H9 (cell line): ENCODE results near the gene MRPL45. TPM values are rescaled to one million over a fixed set of nuclear protein-coding genes. Genes with fewer than 3 reads are reported as not detected.
"Not testable (repeated sequence)": the region's sequence is repeated elsewhere in the genome, so short reads cannot be mapped to it uniquely, and the experiment has no call there.

Experiments
- DNase-seq: peaks from one replicate; pipeline ENCODE4 v3.0.0-alpha.2; 2017
- H2AFZ ChIP-seq: one replicate; pipeline ENCODE4 v1.6.1; 2013; ENCODE audit warnings: mild to moderate bottlenecking, low read length, control low read depth, moderate library complexity
- H2AK5ac ChIP-seq: 2 replicates; pipeline ENCODE4 v1.6.1; 2013; ENCODE audit warnings: low read length, control low read depth, mixed read lengths; ENCODE audit not compliant: insufficient read length
- H2BK120ac ChIP-seq: one replicate; pipeline ENCODE4 v1.6.1; 2013; ENCODE audit warnings: low read depth, mild to moderate bottlenecking, low read length, control low read depth, inconsistent platforms; ENCODE audit not compliant: poor library complexity, severe bottlenecking
- H2BK12ac ChIP-seq: 2 replicates; pipeline ENCODE4 v1.6.1; 2013; ENCODE audit warnings: low read length, control low read depth, mixed read lengths, low read depth; ENCODE audit not compliant: insufficient read length
- H2BK15ac ChIP-seq: 2 replicates; pipeline ENCODE4 v1.6.1; 2013; ENCODE audit warnings: low read depth, low read length, control low read depth
- H2BK20ac ChIP-seq: one replicate; pipeline ENCODE4 v1.6.1; 2013; ENCODE audit warnings: low read depth, mild to moderate bottlenecking, low read length, control low read depth, inconsistent platforms; ENCODE audit not compliant: poor library complexity, severe bottlenecking
- H2BK5ac ChIP-seq: 2 replicates; pipeline ENCODE4 v1.6.1; 2013; ENCODE audit warnings: low read length, control low read depth, mixed read lengths; ENCODE audit not compliant: insufficient read length
- H3K14ac ChIP-seq: 2 replicates; pipeline ENCODE4 v1.6.1; 2013; ENCODE audit warnings: low read length, control low read depth; ENCODE audit not compliant: insufficient read depth
- H3K18ac ChIP-seq: 2 replicates; pipeline ENCODE4 v1.6.1; 2013; ENCODE audit warnings: low read depth, mild to moderate bottlenecking, mixed read lengths, low read length, control low read depth; ENCODE audit not compliant: insufficient read length
- H3K23ac ChIP-seq: 2 replicates; pipeline ENCODE4 v1.6.1; 2013; ENCODE audit warnings: low read length, control low read depth, mixed read lengths, low read depth; ENCODE audit not compliant: insufficient read length
- H3K23me2 ChIP-seq: 2 replicates; pipeline ENCODE4 v1.6.1; 2013; ENCODE audit warnings: low read depth, mild to moderate bottlenecking, mixed read lengths, low read length, control low read depth; ENCODE audit not compliant: insufficient read length, poor library complexity, severe bottlenecking
- H3K27ac ChIP-seq: 2 replicates; pipeline ENCODE4 v1.5.1; 2013; ENCODE audit warnings: low read length, control low read depth, mixed read lengths, low read depth; ENCODE audit not compliant: insufficient read length
- H3K27me3 ChIP-seq: 2 replicates; pipeline ENCODE4 v1.6.1; 2013; ENCODE audit warnings: low read length, control low read depth, inconsistent platforms; ENCODE audit not compliant: insufficient read depth
- H3K4ac ChIP-seq: 2 replicates; pipeline ENCODE4 v1.6.1; 2013; ENCODE audit warnings: low read depth, mild to moderate bottlenecking, control low read depth, inconsistent platforms, low read length, moderate library complexity
- H3K4me1 ChIP-seq: 2 replicates; pipeline ENCODE4 v1.6.1; 2013; ENCODE audit warnings: low read length, control low read depth, inconsistent platforms; ENCODE audit not compliant: insufficient read depth
- H3K4me2 ChIP-seq: 2 replicates; pipeline ENCODE4 v1.6.1; 2013; ENCODE audit warnings: low read length, control low read depth, mixed read lengths; ENCODE audit not compliant: insufficient read length, insufficient read depth
- H3K56ac ChIP-seq: 2 replicates; pipeline ENCODE4 v1.6.1; 2013; ENCODE audit warnings: low read depth, mild to moderate bottlenecking, mixed read lengths, low read length, control low read depth; ENCODE audit not compliant: insufficient read length
- H3K79me1 ChIP-seq: 2 replicates; pipeline ENCODE4 v1.6.1; 2013; ENCODE audit warnings: low read depth, mild to moderate bottlenecking, moderate library complexity, low read length, control low read depth, inconsistent platforms; ENCODE audit not compliant: insufficient read depth, poor library complexity, severe bottlenecking
- H3K79me2 ChIP-seq: 2 replicates; pipeline ENCODE4 v1.6.1; 2013; ENCODE audit warnings: low read length, control low read depth, inconsistent platforms; ENCODE audit not compliant: insufficient read depth
- H3K9ac ChIP-seq: 2 replicates; pipeline ENCODE4 v1.6.1; 2013; ENCODE audit warnings: low read length, control low read depth, mixed read lengths; ENCODE audit not compliant: insufficient read length; ENCODE audit errors: extremely low read depth
- H3K9me3 ChIP-seq: one replicate; pipeline ENCODE4 v1.6.1; 2013; ENCODE audit warnings: low read depth, low read length, inconsistent platforms; ENCODE audit not compliant: control insufficient read depth
- H3T11ph ChIP-seq: one replicate; pipeline ENCODE4 v1.6.1; 2013; ENCODE audit warnings: mild to moderate bottlenecking, low read length, control low read depth, inconsistent platforms
- H4K20me1 ChIP-seq: one replicate; pipeline ENCODE4 v1.6.1; 2013; ENCODE audit not compliant: control insufficient read depth, insufficient read length, insufficient read depth
- H4K5ac ChIP-seq: 2 replicates; pipeline ENCODE4 v1.6.1; 2013; ENCODE audit warnings: low read depth, mild to moderate bottlenecking, mixed read lengths, low read length, control low read depth; ENCODE audit not compliant: insufficient read length
- H4K8ac ChIP-seq: replicated peaks from 2 replicates; pipeline ENCODE4 v1.6.1; 2013; ENCODE audit warnings: low read length, control low read depth, mixed read lengths, low read depth; ENCODE audit not compliant: insufficient read length
- H4K91ac ChIP-seq: 2 replicates; pipeline ENCODE4 v1.6.1; 2013; ENCODE audit warnings: low read depth, mild to moderate bottlenecking, moderate library complexity, mixed read lengths, low read length, control low read depth; ENCODE audit not compliant: insufficient read length
- H3K27ac Mint-ChIP-seq, 3 experiments: 2 replicates in 2 of 3; 3 replicates in 1 of 3; pipeline ENCODE4 v1.8.0; 2020 to 2021; ENCODE audit warnings: mixed read lengths in 3 of 3, mild to moderate bottlenecking in 1 of 3, moderate library complexity in 1 of 3
- H3K27me3 Mint-ChIP-seq: 2 replicates; pipeline ENCODE4 v1.8.0; 2021; ENCODE audit warnings: low read depth, mild to moderate bottlenecking, moderate library complexity, mixed read lengths
- H3K36me3 Mint-ChIP-seq, 3 experiments: 2 replicates in 2 of 3; 3 replicates in 1 of 3; pipeline ENCODE4 v1.8.0; 2020 to 2021; ENCODE audit warnings: low read depth in 3 of 3, mixed read lengths in 3 of 3; ENCODE audit not compliant: insufficient read depth in 1 of 3
- H3K4me1 Mint-ChIP-seq, 2 experiments: 2 replicates each; pipeline ENCODE4 v1.8.0; 2020; ENCODE audit warnings: mixed read lengths in 2 of 2
- H3K4me3 Mint-ChIP-seq, 2 experiments: 2 replicates in 1 of 2; 3 replicates in 1 of 2; pipeline ENCODE4 v1.8.0; 2020 to 2021; ENCODE audit warnings: mild to moderate bottlenecking in 2 of 2, mixed read lengths in 2 of 2, moderate library complexity in 1 of 2
- H3K9me3 Mint-ChIP-seq, 2 experiments: 2 replicates in 1 of 2; 3 replicates in 1 of 2; pipeline ENCODE4 v1.8.0; 2020; ENCODE audit warnings: mild to moderate bottlenecking in 2 of 2, mixed read lengths in 2 of 2, moderate library complexity in 1 of 2
- WGBS: extraction: QIAGEN DNeasy Blood & Tissue Kit; methylation state at CpG from one replicate; pipeline ENCODE4 v1.1.7; 2013; ENCODE audit warnings: missing lambda C conversion rate, low lambda C conversion rate, mixed read lengths; ENCODE audit not compliant: insufficient read length; ENCODE audit errors: extremely low coverage; 5-methylcytosine and 5-hydroxymethylcytosine counted together
- total RNA-seq: library from RNA; stranded (reverse); gene quantifications from 2 replicates; pipeline ENCODE4 v1.2.1, GENCODE V29; 2021

The MRPL45 gene
- total RNA-seq, 1 experiment from 2014 or later: 59.9 TPM

GRCh38 chr17:38265974-38266506 is 30.9 kb upstream of the MRPL45 start:
- H3K79me2 ChIP-seq, H4K8ac ChIP-seq, H3K18ac ChIP-seq, H2BK20ac ChIP-seq, H3K14ac ChIP-seq, H3K23me2 ChIP-seq, H2AK5ac ChIP-seq, H3T11ph ChIP-seq, H3K27me3 ChIP-seq, H2BK120ac ChIP-seq, H3K4me3 Mint-ChIP-seq, H3K27ac ChIP-seq, H3K27ac Mint-ChIP-seq, H3K9ac ChIP-seq, H3K36me3 Mint-ChIP-seq, H3K23ac ChIP-seq, H4K91ac ChIP-seq, H3K27me3 Mint-ChIP-seq, H3K9me3 ChIP-seq, H3K9me3 Mint-ChIP-seq, H2BK5ac ChIP-seq, DNase-seq, H3K79me1 ChIP-seq, H3K4me1 ChIP-seq, H2BK12ac ChIP-seq, H2AFZ ChIP-seq, H2BK15ac ChIP-seq, H3K4me1 Mint-ChIP-seq, H4K5ac ChIP-seq, H3K56ac ChIP-seq, H3K4ac ChIP-seq, H3K4me2 ChIP-seq, H4K20me1 ChIP-seq: not testable (repeated sequence)
- no CpG with 5 or more reads among the region's 1 CpG for WGBS

DNA sequence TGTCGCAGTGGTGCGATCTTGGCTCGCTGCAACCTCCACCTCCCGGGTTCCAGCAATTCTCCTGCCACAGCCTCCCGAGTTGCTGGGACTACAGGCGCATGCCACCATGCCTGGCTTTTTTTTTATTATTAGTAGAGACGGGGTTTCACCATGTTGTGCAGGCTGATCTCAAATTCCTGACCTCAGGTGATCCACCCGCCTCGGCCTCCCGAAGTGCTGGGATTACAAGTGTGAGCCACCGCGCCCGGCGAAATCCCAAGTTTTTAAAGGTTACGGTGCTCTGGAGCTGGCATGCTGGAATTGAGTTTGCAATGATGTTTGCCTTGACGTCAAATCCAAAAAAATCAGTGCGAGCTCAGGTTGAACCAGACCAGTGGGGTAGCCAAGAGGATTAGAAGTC is 30.4 kb upstream of the MRPL45 start:
- not testable (repeated sequence) for H2AK5ac ChIP-seq, H3K23me2 ChIP-seq, H2BK15ac ChIP-seq, H3K14ac ChIP-seq, H3K27me3 ChIP-seq, H3K4me2 ChIP-seq, H3K4me1 Mint-ChIP-seq, H2BK20ac ChIP-seq, H3K27ac Mint-ChIP-seq, H4K8ac ChIP-seq, H2BK120ac ChIP-seq, H3K56ac ChIP-seq, H3K4ac ChIP-seq, H3K23ac ChIP-seq, H4K5ac ChIP-seq, H4K91ac ChIP-seq, H3K79me2 ChIP-seq, H3K9ac ChIP-seq, H3K36me3 Mint-ChIP-seq, H2AFZ ChIP-seq, H3K79me1 ChIP-seq, H2BK12ac ChIP-seq, H3K4me3 Mint-ChIP-seq, H3K9me3 ChIP-seq, H3K9me3 Mint-ChIP-seq, H2BK5ac ChIP-seq, H3K4me1 ChIP-seq, H3K18ac ChIP-seq, H3K27me3 Mint-ChIP-seq, DNase-seq, H3K27ac ChIP-seq, H4K20me1 ChIP-seq, H3T11ph ChIP-seq
- no CpG with 5 or more reads among the region's 17 CpGs for WGBS
